Gastrocnemius medialis (tissue), 4 donors: ENCODE data around the gene UBE2G2. TPM values are rescaled to one million over a fixed set of nuclear protein-coding genes. Genes with fewer than 3 reads are reported as not detected.
"Not testable (repeated sequence)": the region's sequence is repeated elsewhere in the genome, so short reads cannot be mapped to it uniquely, and the experiment has no call there.

Source experiments
- ATAC-seq, 2 donors: fragments of 150-250 bp; one replicate each; pipeline ENCODE4 v1.9.1; 2016
- DNase-seq, 2 donors: peaks; one replicate each; pipeline ENCODE4 v3.0.0-alpha.2; 2019
- H3K27ac ChIP-seq, 4 donors: fragments of 200-600 bp; sonication (generic); 1 replicate in 1 of 4; 2 replicates in 3 of 4; pipeline ENCODE4 v1.5.1; 2016 to 2018; ENCODE audit warnings: mild to moderate bottlenecking in 2 of 4, moderate library complexity in 1 of 4
- H3K27me3 ChIP-seq, 3 donors: fragments of 200-600 bp; sonication (generic) in 2 of 3; 1 replicate in 1 of 3; 2 replicates in 2 of 3; pipeline versions ENCODE4 v1.5.1 to v1.6.0; 2016 to 2019; ENCODE audit warnings: mild to moderate bottlenecking in 1 of 3, moderate library complexity in 1 of 3
- H3K36me3 ChIP-seq, 2 donors: fragments of 200-600 bp; sonication (generic) in 1 of 2; one replicate each; pipeline ENCODE4 v1.5.1; 2017 to 2018
- H3K4me1 ChIP-seq, 2 donors: fragments of 200-600 bp; sonication (generic) in 1 of 2; one replicate each; pipeline ENCODE4 v1.5.1; 2016 to 2017; ENCODE audit warnings: mild to moderate bottlenecking in 2 of 2
- H3K4me3 ChIP-seq, 4 donors: fragments of 200-600 bp; sonication (generic) in 3 of 4; 1 replicate in 1 of 4; 2 replicates in 3 of 4; pipeline ENCODE4 v1.5.1; 2016 to 2019; ENCODE audit warnings: mild to moderate bottlenecking in 2 of 4
- H3K9me3 ChIP-seq, 3 donors: fragments of 200-600 bp; sonication (generic) in 2 of 3; 1 replicate in 1 of 3; 2 replicates in 2 of 3; pipeline ENCODE4 v1.5.1; 2016 to 2019
- POLR2A ChIP-seq, 2 donors: fragments of 450-650 bp; IDR thresholded peaks; one replicate each; pipeline ENCODE4 v1.6.1; 2017; ENCODE audit warnings: antibody characterized with exemption in 2 of 2, mild to moderate bottlenecking in 2 of 2, moderate library complexity in 2 of 2
- in situ Hi-C, 4 donors: fragments of 200-750 bp; cut with MboI; loops; one replicate each; pipeline versions ENCODE4 v1.15.0 to v1.8.0; 2017; ENCODE audit warnings: low sequenced_read_pairs in 4 of 4
- intact Hi-C: fragments of 100-400 bp; cut with DNase I; formaldehyde crosslinking; loops from one replicate; pipeline ENCODE4 v1.15.1; 2023; ENCODE audit warnings: low total_unique reads
- total RNA-seq, 4 donors: library from RNA; depleted of rRNA; stranded (reverse); fragments of >200 nt; gene quantifications; one replicate each; pipeline versions ENCODE4 v1.1.0 to v1.2.3, GENCODE V29; 2016
- TF ChIP-seq, protein P1 (sequence below), 5 experiments: fragments of 450-650 bp in 3 of 5; fragments of 200-600 bp in 2 of 5; sonication (generic) in 2 of 5; IDR thresholded peaks in 4 of 5; conservative IDR thresholded peaks in 1 of 5; 1 replicate in 4 of 5; 2 replicates in 1 of 5; pipeline ENCODE4 v1.5.1; 2016 to 2019; ENCODE audit warnings: antibody characterized with exemption in 5 of 5, mild to moderate bottlenecking in 3 of 5, moderate library complexity in 3 of 5

Gene UBE2G2
- total RNA-seq, 4 donors from 2014 or later: 64.2 to 83.8 (median 73.3) TPM

DNA sequence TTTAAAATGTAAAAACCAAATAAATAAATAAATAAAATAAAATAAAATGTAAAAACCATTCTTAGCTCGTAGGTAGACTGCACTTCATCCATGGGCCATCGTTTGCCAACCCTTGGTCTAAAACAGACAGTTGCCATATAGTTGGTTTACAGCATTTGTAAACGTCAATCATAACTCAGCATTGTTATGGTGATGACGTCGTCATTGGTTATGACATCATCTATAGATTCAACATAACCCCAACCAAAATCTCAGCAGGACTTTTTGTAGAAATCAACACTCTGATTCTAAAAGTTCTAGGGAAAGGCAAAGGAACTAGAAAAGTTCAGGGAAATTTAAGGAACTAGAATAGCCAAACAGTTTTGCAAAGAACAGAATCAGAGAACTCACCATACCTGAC, 32.0 kb upstream of the UBE2G2 start:
- in situ Hi-C loops (no loop called here), intact Hi-C loops (no loop called here)
- no peak for DNase-seq
- H3K4me1 ChIP-seq: peaks cover 0 to 6% of the 10 kb centered on the region in 2 donors
- no peak overlapping the region for H3K4me3 ChIP-seq
- no peak overlapping the region for H3K27ac ChIP-seq
- H3K36me3 ChIP-seq: no peaks in the 10 kb centered on the region
- no peak for TF ChIP-seq POLR2A (IDR thresholded peaks at IDR 0.05)
- TF ChIP-seq, protein P1, sequence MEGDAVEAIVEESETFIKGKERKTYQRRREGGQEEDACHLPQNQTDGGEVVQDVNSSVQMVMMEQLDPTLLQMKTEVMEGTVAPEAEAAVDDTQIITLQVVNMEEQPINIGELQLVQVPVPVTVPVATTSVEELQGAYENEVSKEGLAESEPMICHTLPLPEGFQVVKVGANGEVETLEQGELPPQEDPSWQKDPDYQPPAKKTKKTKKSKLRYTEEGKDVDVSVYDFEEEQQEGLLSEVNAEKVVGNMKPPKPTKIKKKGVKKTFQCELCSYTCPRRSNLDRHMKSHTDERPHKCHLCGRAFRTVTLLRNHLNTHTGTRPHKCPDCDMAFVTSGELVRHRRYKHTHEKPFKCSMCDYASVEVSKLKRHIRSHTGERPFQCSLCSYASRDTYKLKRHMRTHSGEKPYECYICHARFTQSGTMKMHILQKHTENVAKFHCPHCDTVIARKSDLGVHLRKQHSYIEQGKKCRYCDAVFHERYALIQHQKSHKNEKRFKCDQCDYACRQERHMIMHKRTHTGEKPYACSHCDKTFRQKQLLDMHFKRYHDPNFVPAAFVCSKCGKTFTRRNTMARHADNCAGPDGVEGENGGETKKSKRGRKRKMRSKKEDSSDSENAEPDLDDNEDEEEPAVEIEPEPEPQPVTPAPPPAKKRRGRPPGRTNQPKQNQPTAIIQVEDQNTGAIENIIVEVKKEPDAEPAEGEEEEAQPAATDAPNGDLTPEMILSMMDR (IDR thresholded peaks at IDR 0.05 in 4 of 5, conservative IDR thresholded peaks at IDR 0.05 in 1 of 5): no peak
- peaks cover 0 to 2% (median 0%) of the 10 kb centered on the region in 3 donors for H3K9me3 ChIP-seq
- no peak for ATAC-seq
- no peaks in the 10 kb centered on the region for H3K27me3 ChIP-seq

DNA sequence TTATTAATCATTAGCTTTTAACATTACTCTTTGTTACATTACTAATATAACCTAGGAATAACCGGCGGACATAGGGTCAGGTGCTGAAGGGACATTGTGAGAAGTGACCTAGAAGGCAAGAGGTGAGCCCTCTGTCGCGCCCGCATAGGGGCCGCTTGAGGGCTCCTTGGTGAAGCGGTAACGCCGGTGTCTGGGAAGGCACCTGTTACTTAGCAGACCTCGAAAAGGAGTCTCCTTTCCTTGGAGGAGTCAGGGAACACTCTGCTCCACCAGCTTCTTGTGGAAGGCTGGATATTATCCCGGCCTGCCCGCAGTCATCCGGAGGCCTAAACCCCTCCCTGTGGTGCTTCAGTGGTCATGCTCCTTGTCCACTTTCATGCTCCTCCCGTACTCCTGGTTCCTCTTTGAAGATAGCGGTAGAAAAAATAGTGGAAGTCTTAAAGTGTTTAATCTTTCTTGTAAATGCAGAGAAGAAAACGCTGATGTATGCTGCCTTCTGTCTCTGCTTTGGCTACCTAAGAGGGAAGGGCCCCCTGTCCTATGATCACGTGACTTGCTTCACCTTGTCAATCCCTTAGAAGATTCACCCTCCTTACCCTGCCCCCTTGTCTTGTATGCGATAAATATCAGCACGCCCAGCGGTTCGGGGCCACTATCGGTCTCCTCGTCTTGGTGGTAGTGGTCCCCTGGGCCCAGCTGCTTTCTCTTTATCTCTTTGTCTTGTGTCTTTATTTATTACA, 31.1 kb upstream of the UBE2G2 start:
- H3K4me3 ChIP-seq, intact Hi-C loops, H3K27me3 ChIP-seq, H3K36me3 ChIP-seq, H3K9me3 ChIP-seq, in situ Hi-C loops, DNase-seq, H3K27ac ChIP-seq, ATAC-seq, H3K4me1 ChIP-seq: not testable (repeated sequence)

DNA sequence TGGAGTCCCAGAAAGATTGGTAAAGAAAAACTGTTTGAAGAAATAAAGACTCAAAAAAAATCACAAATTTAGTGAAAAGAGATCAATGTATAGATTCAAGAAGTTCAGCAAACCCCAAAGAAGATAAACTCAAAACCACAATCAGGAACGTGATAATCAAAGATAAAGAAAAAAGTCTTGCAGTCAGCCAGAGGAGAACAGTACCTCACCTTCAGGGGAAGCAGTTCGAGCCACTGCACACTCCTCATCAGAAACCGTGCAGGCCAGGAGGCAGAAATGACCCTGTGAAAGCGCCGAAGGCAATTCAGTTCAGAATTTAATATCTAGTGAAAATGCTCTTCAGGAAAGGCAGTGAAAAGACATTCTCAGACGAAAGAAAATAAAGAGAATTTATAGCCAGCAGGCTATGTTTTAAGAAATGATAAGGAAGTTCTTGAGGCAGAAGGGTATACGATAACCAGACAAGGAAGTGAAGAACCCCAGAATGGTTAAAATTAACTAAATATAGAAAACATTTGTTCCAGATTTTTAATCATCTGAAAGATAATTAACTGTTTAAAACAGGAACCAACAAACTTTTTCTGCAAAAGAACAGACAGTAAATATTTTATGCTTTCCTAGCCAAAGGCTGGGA, 29.7 kb upstream of the UBE2G2 start:
- TF ChIP-seq, protein P1 (IDR thresholded peaks at IDR 0.05 in 4 of 5, conservative IDR thresholded peaks at IDR 0.05 in 1 of 5): no peak
- TF ChIP-seq POLR2A (IDR thresholded peaks at IDR 0.05): no peak
- in situ Hi-C loops (no loop called here), intact Hi-C loops (no loop called here)
- Histone ChIP-seq H3K9me3 (peaks cover 0 to 13% (median 0%) of the 10 kb centered on the region in 3 donors), H3K4me3 (no peak overlapping the region), H3K4me1 (no peaks in the 10 kb centered on the region), H3K27me3 (no peaks in the 10 kb centered on the region), H3K27ac (no peak overlapping the region), H3K36me3 (no peaks in the 10 kb centered on the region)
- DNase-seq (no peak), ATAC-seq (no peak)

DNA sequence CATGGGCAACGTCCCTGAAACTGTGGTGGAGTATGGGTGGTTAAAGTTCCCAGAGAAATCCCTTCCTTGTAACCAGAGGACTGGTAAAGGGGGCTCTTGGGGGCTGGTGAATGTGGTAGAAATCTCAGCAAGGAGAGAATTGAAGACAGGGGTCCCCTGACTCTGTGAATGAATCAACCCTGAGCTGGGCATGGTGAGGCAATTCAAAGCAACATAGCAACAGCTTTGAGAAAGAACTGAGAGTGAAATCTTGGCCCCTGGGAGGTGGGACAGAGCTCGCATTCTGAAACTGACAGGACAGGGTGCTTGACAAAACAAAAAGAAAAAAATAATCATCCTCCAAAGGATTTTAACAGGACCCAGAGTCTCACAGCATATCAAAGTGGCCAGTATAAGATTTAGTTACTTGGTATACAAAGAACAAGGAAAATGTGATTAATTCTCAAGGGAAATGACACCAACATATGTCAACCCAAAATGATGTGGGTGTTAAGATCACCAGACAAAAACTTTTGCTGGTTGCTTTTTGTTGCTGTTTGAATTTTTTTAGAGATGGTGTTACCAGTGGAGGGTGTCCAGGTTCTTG, 28.0 kb upstream of the UBE2G2 start:
- TF ChIP-seq POLR2A (IDR thresholded peaks at IDR 0.05): no peak
- TF ChIP-seq, protein P1 (IDR thresholded peaks at IDR 0.05 in 4 of 5, conservative IDR thresholded peaks at IDR 0.05 in 1 of 5): no peak
- intact Hi-C loops: no loop called here
- no peak for ATAC-seq
- Histone ChIP-seq H3K27me3 (no peaks in the 10 kb centered on the region), H3K27ac (no peak overlapping the region), H3K36me3 (no peaks in the 10 kb centered on the region), H3K4me1 (no peaks in the 10 kb centered on the region), H3K4me3 (no peak overlapping the region), H3K9me3 (peaks cover 0 to 13% (median 0%) of the 10 kb centered on the region in 3 donors)
- no peak for DNase-seq
- in situ Hi-C loops: no loop called here

DNA sequence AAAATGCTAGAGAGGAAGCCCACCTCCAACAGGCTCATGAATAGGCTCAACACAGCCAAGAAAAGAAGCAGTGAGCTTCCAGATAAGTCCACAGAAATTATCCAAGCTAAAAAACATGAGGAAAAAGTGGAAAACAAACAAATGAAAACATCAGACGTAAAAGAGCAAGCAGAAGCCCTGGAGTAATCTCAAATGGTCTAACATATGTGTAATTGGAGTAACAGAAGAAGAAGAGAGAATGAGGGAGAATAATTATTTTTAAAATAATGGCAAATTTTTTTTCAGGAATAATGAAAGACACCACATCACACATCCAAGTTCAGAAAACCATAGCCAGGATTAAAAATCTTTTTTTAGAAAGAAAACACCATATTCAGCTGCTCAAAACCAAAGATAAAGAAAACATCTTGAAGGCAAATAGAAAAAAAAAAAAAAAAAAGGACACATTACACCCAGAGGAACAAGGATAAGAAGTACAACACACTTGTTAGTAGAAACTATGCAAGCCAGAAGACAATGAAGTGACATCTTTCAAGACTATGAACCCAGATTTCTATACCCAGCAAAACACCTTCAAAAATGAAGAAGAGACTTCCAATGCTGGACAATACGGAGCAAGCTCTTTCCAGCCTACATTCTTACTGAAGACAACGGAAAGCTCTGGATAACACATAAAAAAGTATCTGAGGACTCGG, 26.9 kb upstream of the UBE2G2 start:
- Histone ChIP-seq H3K9me3 (peaks cover 0 to 13% (median 0%) of the 10 kb centered on the region in 3 donors), H3K4me1 (no peaks in the 10 kb centered on the region), H3K27ac (no peak overlapping the region), H3K36me3 (no peaks in the 10 kb centered on the region), H3K4me3 (no peak overlapping the region), H3K27me3 (no peaks in the 10 kb centered on the region)
- DNase-seq (no peak), ATAC-seq (no peak)
- TF ChIP-seq, protein P1 (IDR thresholded peaks at IDR 0.05 in 4 of 5, conservative IDR thresholded peaks at IDR 0.05 in 1 of 5): no peak
- TF ChIP-seq POLR2A (IDR thresholded peaks at IDR 0.05): no peak
- intact Hi-C loops: no loop called here
- in situ Hi-C loops: no loop called here
